K562 (cell line): ENCODE data around the gene ETV2. TPM values are rescaled to one million over a fixed set of nuclear protein-coding genes. Genes with fewer than 3 reads are reported as not detected.

Source experiments
- CHCHD3 ChIP-seq: fragments of 250-450 bp; sonication (Bioruptor Pico); IDR thresholded peaks from 2 replicates; pipeline ENCODE4 v2.1.2; 2022; ENCODE audit warnings: mild to moderate bottlenecking
- CXXC5 ChIP-seq: fragments of 250-450 bp; sonication (Bioruptor Pico); IDR thresholded peaks from 2 replicates; pipeline ENCODE4 v1.8.0; 2022; ENCODE audit warnings: inconsistent platforms, mild to moderate bottlenecking, moderate library complexity
- FIP1L1 ChIP-seq: fragments of 200-400 bp; formaldehyde crosslinking; IDR thresholded peaks from 2 replicates; pipeline ENCODE4 v1.6.1; 2018; ENCODE audit warnings: mild to moderate bottlenecking, low read depth, low read length; ENCODE audit not compliant: poor library complexity, severe bottlenecking
- JUNB ChIP-seq: fragments of 450-650 bp; formaldehyde crosslinking; conservative IDR thresholded peaks from 2 replicates; pipeline ENCODE4 v1.4.0; 2020; ENCODE audit warnings: mild to moderate bottlenecking
- NFIC ChIP-seq: fragments of 450-650 bp; IDR thresholded peaks from 2 replicates; pipeline ENCODE4 v1.6.1; 2017; ENCODE audit warnings: mild to moderate bottlenecking, inconsistent platforms
- XRCC3 ChIP-seq: fragments of 450-650 bp; IDR thresholded peaks from 2 replicates; pipeline ENCODE4 v1.6.1; 2017; ENCODE audit warnings: mild to moderate bottlenecking, moderate library complexity
- ZKSCAN1 ChIP-seq: fragments of 150-350 bp; IDR thresholded peaks from 2 replicates; pipeline ENCODE4 v1.6.1; 2016; ENCODE audit warnings: low read depth, low read length
- ZNF12 ChIP-seq: sonication (generic); formaldehyde crosslinking; IDR thresholded peaks from 2 replicates; pipeline ENCODE4 v1.4.0; 2020; ENCODE audit warnings: mild to moderate bottlenecking, missing genetic modification reagents
- polyA plus RNA-seq, 8 experiments: library from polyadenylated mRNA; depleted of rRNA in 4 of 8; stranded (reverse) in 5 of 8; unstranded in 3 of 8; fragments of >200 nt; fragmentation: Nextera tagmentation in 2 of 8; fragmentation: Illumina TruSeq in 1 of 8; extraction: Ambion mirVana in 2 of 8; extraction: Trizol in 1 of 8; gene quantifications; 2 replicates each; pipeline versions ENCODE4 v1.2.1 to v1.2.3, GENCODE V29; 2011 to 2014; ENCODE audit warnings: inconsistent platforms in 1 of 8, missing spikeins in 1 of 8
- total RNA-seq, 7 experiments: library from RNA; depleted of rRNA in 6 of 7; stranded (reverse); fragments of >200 nt in 6 of 7; fragmentation: Illumina TruSeq in 2 of 7; extraction: Trizol in 2 of 7; gene quantifications; 2 replicates each; pipeline versions ENCODE4 v1.2.1 to v1.2.3, GENCODE V29; 2011 to 2021; ENCODE audit warnings: low replicate concordance in 1 of 7
- TF ChIP-seq, protein P1 (sequence below), 2 experiments: IDR thresholded peaks; 2 replicates each; pipeline ENCODE4 v1.6.1; 2011; ENCODE audit warnings: borderline replicate concordance in 1 of 2, control low read depth in 1 of 2, low read depth in 1 of 2, low read length in 1 of 2, mild to moderate bottlenecking in 1 of 2, mixed read lengths in 1 of 2, moderate library complexity in 1 of 2; ENCODE audit not compliant: insufficient read depth in 1 of 2, insufficient read length in 1 of 2, poor library complexity in 1 of 2, severe bottlenecking in 1 of 2; ENCODE audit errors: extremely low read depth in 1 of 2
- TF ChIP-seq, protein P2 (sequence below): sonication (generic); formaldehyde crosslinking; IDR thresholded peaks from 2 replicates; pipeline ENCODE4 v1.8.1; 2023; ENCODE audit warnings: mild to moderate bottlenecking, missing genetic modification reagents
- TF ChIP-seq, protein P3 (sequence below), 2 experiments: fragments of 450-650 bp in 1 of 2; sonication (generic) in 1 of 2; formaldehyde crosslinking; conservative IDR thresholded peaks; 2 replicates each; pipeline versions ENCODE4 v1.4.0 to v1.8.1; 2020 to 2022; ENCODE audit warnings: mild to moderate bottlenecking in 1 of 2, missing genetic modification reagents in 1 of 2
- TF ChIP-seq, protein P4 (sequence below): fragments of 450-650 bp; IDR thresholded peaks from 2 replicates; pipeline ENCODE4 v1.6.1; 2016; ENCODE audit warnings: low read depth
- TF ChIP-seq, protein P5 (sequence below): sonication (generic); formaldehyde crosslinking; IDR thresholded peaks from 2 replicates; pipeline ENCODE4 v1.8.0; 2022; ENCODE audit warnings: mild to moderate bottlenecking, missing genetic modification reagents

Gene ETV2
- total and polyA plus RNA-seq, 9 of the 15 experiments (the other 6 are each of a cell fraction or from before 2014, with no cell fraction given), result 0.11 to 3.7 (median 0.55) TPM

GRCh38 chr19:35643255-35644205 is 2.0 kb downstream of the ETV2 start (continued):
- TF ChIP-seq, protein P1, sequence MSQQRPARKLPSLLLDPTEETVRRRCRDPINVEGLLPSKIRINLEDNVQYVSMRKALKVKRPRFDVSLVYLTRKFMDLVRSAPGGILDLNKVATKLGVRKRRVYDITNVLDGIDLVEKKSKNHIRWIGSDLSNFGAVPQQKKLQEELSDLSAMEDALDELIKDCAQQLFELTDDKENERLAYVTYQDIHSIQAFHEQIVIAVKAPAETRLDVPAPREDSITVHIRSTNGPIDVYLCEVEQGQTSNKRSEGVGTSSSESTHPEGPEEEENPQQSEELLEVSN (IDR thresholded peaks at IDR 0.05; ENCODE audit: borderline replicate concordance in 1 of 2, extremely low read depth in 1 of 2, insufficient read depth in 1 of 2, insufficient read length in 1 of 2, low read depth in 1 of 2, low read length in 1 of 2, poor library complexity in 1 of 2, severe bottlenecking in 1 of 2), result peak; percentile 99 to 100
- TF ChIP-seq, protein P2, sequence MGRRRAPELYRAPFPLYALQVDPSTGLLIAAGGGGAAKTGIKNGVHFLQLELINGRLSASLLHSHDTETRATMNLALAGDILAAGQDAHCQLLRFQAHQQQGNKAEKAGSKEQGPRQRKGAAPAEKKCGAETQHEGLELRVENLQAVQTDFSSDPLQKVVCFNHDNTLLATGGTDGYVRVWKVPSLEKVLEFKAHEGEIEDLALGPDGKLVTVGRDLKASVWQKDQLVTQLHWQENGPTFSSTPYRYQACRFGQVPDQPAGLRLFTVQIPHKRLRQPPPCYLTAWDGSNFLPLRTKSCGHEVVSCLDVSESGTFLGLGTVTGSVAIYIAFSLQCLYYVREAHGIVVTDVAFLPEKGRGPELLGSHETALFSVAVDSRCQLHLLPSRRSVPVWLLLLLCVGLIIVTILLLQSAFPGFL, result no peak
- TF ChIP-seq CXXC5 (peak; percentile 96), ZKSCAN1 (no peak), NFIC (peak; percentile 67), JUNB (CRISPR knock-in tag) (no peak), FIP1L1 (peak; percentile 81), CHCHD3 (CRISPR knock-in tag) (no peak), XRCC3 (no peak), ZNF12 (CRISPR knock-in tag) (0 out of 2 replicates have a peak, but pooled peaks have one; percentile 46)
- TF ChIP-seq, protein P3, sequence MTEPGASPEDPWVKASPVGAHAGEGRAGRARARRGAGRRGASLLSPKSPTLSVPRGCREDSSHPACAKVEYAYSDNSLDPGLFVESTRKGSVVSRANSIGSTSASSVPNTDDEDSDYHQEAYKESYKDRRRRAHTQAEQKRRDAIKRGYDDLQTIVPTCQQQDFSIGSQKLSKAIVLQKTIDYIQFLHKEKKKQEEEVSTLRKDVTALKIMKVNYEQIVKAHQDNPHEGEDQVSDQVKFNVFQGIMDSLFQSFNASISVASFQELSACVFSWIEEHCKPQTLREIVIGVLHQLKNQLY (CRISPR knock-in tag; conservative IDR thresholded peaks at IDR 0.05), result 0 out of 4 replicates have a peak, but pooled peaks of 1 of the 2 experiments have one; percentile 40
- TF ChIP-seq, protein P4, sequence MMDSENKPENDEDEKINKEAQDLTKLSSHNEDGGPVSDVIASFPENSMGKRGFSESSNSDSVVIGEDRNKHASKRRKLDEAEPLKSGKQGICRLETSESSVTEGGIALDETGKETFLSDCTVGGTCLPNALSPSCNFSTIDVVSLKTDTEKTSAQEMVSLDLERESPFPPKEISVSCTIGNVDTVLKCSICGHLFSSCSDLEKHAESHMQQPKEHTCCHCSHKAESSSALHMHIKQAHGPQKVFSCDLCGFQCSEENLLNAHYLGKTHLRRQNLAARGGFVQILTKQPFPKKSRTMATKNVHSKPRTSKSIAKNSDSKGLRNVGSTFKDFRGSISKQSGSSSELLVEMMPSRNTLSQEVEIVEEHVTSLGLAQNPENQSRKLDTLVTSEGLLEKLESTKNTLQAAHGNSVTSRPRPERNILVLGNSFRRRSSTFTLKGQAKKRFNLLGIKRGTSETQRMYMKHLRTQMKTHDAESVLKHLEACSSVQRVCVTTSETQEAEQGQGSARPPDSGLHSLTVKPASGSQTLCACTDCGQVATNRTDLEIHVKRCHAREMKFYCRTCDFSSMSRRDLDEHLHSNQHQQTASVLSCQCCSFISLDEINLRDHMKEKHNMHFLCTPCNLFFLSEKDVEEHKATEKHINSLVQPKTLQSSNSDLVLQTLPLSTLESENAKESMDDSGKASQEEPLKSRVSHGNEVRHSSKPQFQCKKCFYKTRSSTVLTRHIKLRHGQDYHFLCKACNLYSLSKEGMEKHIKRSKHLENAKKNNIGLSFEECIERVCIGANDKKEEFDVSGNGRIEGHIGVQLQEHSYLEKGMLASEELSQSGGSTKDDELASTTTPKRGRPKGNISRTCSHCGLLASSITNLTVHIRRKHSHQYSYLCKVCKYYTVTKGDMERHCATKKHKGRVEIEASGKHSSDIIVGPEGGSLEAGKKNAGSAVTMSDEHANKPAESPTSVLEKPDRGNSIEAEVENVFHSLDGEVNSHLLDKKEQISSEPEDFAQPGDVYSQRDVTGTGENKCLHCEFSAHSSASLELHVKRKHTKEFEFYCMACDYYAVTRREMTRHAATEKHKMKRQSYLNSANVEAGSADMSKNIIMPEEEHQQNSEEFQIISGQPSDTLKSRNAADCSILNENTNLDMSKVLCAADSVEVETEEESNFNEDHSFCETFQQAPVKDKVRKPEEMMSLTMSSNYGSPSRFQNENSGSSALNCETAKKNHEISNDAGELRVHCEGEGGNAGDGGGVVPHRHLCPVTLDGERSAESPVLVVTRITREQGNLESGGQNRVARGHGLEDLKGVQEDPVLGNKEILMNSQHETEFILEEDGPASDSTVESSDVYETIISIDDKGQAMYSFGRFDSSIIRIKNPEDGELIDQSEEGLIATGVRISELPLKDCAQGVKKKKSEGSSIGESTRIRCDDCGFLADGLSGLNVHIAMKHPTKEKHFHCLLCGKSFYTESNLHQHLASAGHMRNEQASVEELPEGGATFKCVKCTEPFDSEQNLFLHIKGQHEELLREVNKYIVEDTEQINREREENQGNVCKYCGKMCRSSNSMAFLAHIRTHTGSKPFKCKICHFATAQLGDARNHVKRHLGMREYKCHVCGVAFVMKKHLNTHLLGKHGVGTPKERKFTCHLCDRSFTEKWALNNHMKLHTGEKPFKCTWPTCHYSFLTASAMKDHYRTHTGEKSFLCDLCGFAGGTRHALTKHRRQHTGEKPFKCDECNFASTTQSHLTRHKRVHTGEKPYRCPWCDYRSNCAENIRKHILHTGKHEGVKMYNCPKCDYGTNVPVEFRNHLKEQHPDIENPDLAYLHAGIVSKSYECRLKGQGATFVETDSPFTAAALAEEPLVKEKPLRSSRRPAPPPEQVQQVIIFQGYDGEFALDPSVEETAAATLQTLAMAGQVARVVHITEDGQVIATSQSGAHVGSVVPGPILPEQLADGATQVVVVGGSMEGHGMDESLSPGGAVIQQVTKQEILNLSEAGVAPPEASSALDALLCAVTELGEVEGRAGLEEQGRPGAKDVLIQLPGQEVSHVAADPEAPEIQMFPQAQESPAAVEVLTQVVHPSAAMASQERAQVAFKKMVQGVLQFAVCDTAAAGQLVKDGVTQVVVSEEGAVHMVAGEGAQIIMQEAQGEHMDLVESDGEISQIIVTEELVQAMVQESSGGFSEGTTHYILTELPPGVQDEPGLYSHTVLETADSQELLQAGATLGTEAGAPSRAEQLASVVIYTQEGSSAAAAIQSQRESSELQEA, result no peak
- TF ChIP-seq, protein P5, sequence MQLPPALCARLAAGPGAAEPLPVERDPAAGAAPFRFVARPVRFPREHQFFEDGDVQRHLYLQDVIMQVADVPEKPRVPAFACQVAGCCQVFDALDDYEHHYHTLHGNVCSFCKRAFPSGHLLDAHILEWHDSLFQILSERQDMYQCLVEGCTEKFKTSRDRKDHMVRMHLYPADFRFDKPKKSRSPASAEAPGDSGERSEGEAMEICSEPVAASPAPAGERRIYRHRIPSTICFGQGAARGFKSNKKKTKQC (CRISPR knock-in tag), result peak; percentile 95
